Measurements from ENCODE around the gene DTX1. TPM values are rescaled to one million over a fixed set of nuclear protein-coding genes. Genes with fewer than 3 reads are reported as not detected.

Gene DTX1
- total RNA-seq, 1 donor from 2014 or later, result 4.6 TPM

DNA sequence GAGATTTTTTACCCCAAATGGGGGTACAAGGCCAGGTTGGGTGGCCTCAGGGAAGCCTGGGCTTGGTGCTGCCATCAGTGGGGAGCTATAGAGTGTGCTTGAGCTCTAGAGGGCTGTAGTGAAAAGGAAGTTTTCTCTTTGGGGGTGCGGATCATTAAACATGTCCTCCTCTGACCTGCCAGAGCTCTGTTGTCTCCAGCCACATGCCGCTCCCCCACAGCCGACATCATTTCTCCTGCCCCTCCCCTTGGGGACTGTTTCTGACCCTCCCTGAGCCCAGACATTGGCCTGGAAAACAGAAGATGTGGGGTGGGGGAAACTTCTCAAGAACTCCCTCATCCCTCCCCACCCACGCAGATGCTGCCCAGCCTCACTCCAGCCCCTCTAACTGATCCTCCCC, 25.3 kb downstream of the DTX1 start:
- no peak overlapping the region for H3K27ac Mint-ChIP-seq (ENCODE audit: unreplicated experiment)
- Histone ChIP-seq H3K4me1 (ENCODE audit: insufficient read depth, low read length) (no peaks in the 10 kb centered on the region), H3K27me3 (ENCODE audit: insufficient read depth, low read length) (no peaks in the 10 kb centered on the region), H2AFZ (ENCODE audit: low read depth, low read length) (no peak overlapping the region), H3K9ac (ENCODE audit: low read length) (no peak overlapping the region), H4K20me1 (ENCODE audit: insufficient read depth, low read length) (no peaks in the 10 kb centered on the region), H3K4me3 (ENCODE audit: insufficient read depth, low read depth, low read length) (no peak overlapping the region), H3K4me2 (ENCODE audit: low read length) (no peak overlapping the region), H3K27ac (ENCODE audit: low read depth, low read length) (no peak overlapping the region), H3K79me2 (ENCODE audit: insufficient read depth, low read length) (no peaks in the 10 kb centered on the region), H3K9me3 (ENCODE audit: insufficient read depth, low read depth, low read length) (no peaks in the 10 kb centered on the region), H3K36me3 (ENCODE audit: insufficient read depth, low read length) (no peaks in the 10 kb centered on the region)
- FAIRE-seq (no peak), DNase-seq (ENCODE audit: low read depth) (no peak)
- H3K36me3 Mint-ChIP-seq (ENCODE audit: low read depth, unreplicated experiment), result peaks cover 6% of the 10 kb centered on the region
- H3K27me3 Mint-ChIP-seq (ENCODE audit: low read depth, unreplicated experiment), result peaks cover 54% of the 10 kb centered on the region
- H3K4me3 Mint-ChIP-seq (ENCODE audit: unreplicated experiment), result no peak overlapping the region
- TF ChIP-seq EZH2 (IDR thresholded peaks at IDR 0.05; ENCODE audit: insufficient read depth, low read length), result no peak
- TF ChIP-seq, protein P1, sequence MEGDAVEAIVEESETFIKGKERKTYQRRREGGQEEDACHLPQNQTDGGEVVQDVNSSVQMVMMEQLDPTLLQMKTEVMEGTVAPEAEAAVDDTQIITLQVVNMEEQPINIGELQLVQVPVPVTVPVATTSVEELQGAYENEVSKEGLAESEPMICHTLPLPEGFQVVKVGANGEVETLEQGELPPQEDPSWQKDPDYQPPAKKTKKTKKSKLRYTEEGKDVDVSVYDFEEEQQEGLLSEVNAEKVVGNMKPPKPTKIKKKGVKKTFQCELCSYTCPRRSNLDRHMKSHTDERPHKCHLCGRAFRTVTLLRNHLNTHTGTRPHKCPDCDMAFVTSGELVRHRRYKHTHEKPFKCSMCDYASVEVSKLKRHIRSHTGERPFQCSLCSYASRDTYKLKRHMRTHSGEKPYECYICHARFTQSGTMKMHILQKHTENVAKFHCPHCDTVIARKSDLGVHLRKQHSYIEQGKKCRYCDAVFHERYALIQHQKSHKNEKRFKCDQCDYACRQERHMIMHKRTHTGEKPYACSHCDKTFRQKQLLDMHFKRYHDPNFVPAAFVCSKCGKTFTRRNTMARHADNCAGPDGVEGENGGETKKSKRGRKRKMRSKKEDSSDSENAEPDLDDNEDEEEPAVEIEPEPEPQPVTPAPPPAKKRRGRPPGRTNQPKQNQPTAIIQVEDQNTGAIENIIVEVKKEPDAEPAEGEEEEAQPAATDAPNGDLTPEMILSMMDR (IDR thresholded peaks at IDR 0.05; ENCODE audit: insufficient read depth, low read depth, low read length), result no peak
- H3K9me3 Mint-ChIP-seq (ENCODE audit: unreplicated experiment), result no peaks in the 10 kb centered on the region
- peaks cover 18% of the 10 kb centered on the region for H3K4me1 Mint-ChIP-seq (ENCODE audit: low read depth, unreplicated experiment)

DNA sequence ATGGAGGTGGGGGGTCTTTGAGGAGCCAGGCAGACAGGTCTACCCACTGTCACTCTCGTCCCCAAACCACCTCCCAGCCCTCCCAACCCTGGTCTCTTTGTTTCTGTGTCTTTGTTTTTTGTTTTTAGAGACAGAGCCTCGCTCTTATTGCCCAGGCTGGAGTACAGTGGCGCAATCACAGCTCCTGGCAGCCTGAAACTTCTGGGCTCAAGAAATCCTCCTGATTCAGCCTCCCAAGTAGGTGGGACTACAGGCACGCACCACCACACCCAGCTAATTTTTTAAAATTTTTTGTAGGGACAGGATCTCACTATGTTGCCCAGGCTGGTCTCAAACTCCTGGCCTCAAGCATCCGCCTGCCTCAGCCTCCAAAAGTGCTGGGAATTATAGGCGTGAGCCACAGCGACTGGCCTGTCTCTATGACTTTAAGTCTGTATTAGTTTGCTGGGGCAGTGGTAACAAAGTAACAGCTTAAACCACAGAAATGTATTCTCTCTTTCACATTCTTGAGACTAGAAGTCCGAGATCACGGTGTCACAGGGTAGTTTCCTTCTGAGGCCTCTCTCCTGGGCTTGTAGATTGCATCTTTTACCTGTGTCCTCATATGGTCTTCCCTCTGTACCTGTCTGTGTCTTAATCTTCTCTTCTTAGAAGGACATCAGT, 26.1 kb downstream of the DTX1 start:
- Histone ChIP-seq H3K9me3 (ENCODE audit: insufficient read depth, low read depth, low read length) (no peaks in the 10 kb centered on the region), H3K4me3 (ENCODE audit: insufficient read depth, low read depth, low read length) (no peak overlapping the region), H2AFZ (ENCODE audit: low read depth, low read length) (no peak overlapping the region), H3K27me3 (ENCODE audit: insufficient read depth, low read length) (no peaks in the 10 kb centered on the region), H3K4me1 (ENCODE audit: insufficient read depth, low read length) (no peaks in the 10 kb centered on the region), H3K36me3 (ENCODE audit: insufficient read depth, low read length) (no peaks in the 10 kb centered on the region), H4K20me1 (ENCODE audit: insufficient read depth, low read length) (no peaks in the 10 kb centered on the region), H3K9ac (ENCODE audit: low read length) (no peak overlapping the region), H3K79me2 (ENCODE audit: insufficient read depth, low read length) (no peaks in the 10 kb centered on the region), H3K27ac (ENCODE audit: low read depth, low read length) (no peak overlapping the region), H3K4me2 (ENCODE audit: low read length) (no peak overlapping the region)
- FAIRE-seq, result no peak
- H3K4me1 Mint-ChIP-seq (ENCODE audit: low read depth, unreplicated experiment), result peaks cover 22% of the 10 kb centered on the region
- H3K9me3 Mint-ChIP-seq (ENCODE audit: unreplicated experiment), result no peaks in the 10 kb centered on the region
- TF ChIP-seq EZH2 (IDR thresholded peaks at IDR 0.05; ENCODE audit: insufficient read depth, low read length), result no peak
- TF ChIP-seq, protein P1 (IDR thresholded peaks at IDR 0.05; ENCODE audit: insufficient read depth, low read depth, low read length), result no peak
- no peak for DNase-seq (ENCODE audit: low read depth)
- H3K27ac Mint-ChIP-seq (ENCODE audit: unreplicated experiment), result no peak overlapping the region
- peaks cover 6% of the 10 kb centered on the region for H3K36me3 Mint-ChIP-seq (ENCODE audit: low read depth, unreplicated experiment)
- H3K27me3 Mint-ChIP-seq (ENCODE audit: low read depth, unreplicated experiment), result peaks cover 48% of the 10 kb centered on the region
- H3K4me3 Mint-ChIP-seq (ENCODE audit: unreplicated experiment), result no peak overlapping the region

GRCh38 chr12:113083863-113084435, 27.4 kb downstream of the DTX1 start:
- no peak for DNase-seq (ENCODE audit: low read depth)
- H3K36me3 ChIP-seq (ENCODE audit: insufficient read depth, low read length), result no peaks in the 10 kb centered on the region
- TF ChIP-seq, protein P1 (IDR thresholded peaks at IDR 0.05; ENCODE audit: insufficient read depth, low read depth, low read length), result no peak
- TF ChIP-seq EZH2 (IDR thresholded peaks at IDR 0.05; ENCODE audit: insufficient read depth, low read length), result no peak
- H4K20me1 ChIP-seq (ENCODE audit: insufficient read depth, low read length), result no peaks in the 10 kb centered on the region
- H2AFZ ChIP-seq (ENCODE audit: low read depth, low read length), result no peak overlapping the region
- Mint-ChIP-seq H3K27me3 (ENCODE audit: low read depth, unreplicated experiment) (peaks cover 48% of the 10 kb centered on the region), H3K9me3 (ENCODE audit: unreplicated experiment) (peaks cover 4% of the 10 kb centered on the region), H3K36me3 (ENCODE audit: low read depth, unreplicated experiment) (peaks cover 4% of the 10 kb centered on the region), H3K4me1 (ENCODE audit: low read depth, unreplicated experiment) (peaks cover 22% of the 10 kb centered on the region), H3K4me3 (ENCODE audit: unreplicated experiment) (peak overlapping the region; percentile 5), H3K27ac (ENCODE audit: unreplicated experiment) (no peak overlapping the region)
- no peaks in the 10 kb centered on the region for H3K79me2 ChIP-seq (ENCODE audit: insufficient read depth, low read length)
- no peaks in the 10 kb centered on the region for H3K9me3 ChIP-seq (ENCODE audit: insufficient read depth, low read depth, low read length)
- H3K4me2 ChIP-seq (ENCODE audit: low read length), result no peak overlapping the region
- no peak for FAIRE-seq
- H3K4me3 ChIP-seq (ENCODE audit: insufficient read depth, low read depth, low read length), result no peak overlapping the region
- H3K9ac ChIP-seq (ENCODE audit: low read length), result no peak overlapping the region
- no peak overlapping the region for H3K27ac ChIP-seq (ENCODE audit: low read depth, low read length)
- H3K4me1 ChIP-seq (ENCODE audit: insufficient read depth, low read length), result no peaks in the 10 kb centered on the region
- H3K27me3 ChIP-seq (ENCODE audit: insufficient read depth, low read length), result no peaks in the 10 kb centered on the region
